HEK293 (cell line): Measurements from ENCODE around the gene NSUN3.

ENCODE experiments used
- CTCF ChIA-PET: fragments of 350-600 bp; formaldehyde crosslinking; extraction: SDS; loops from one replicate; lab custom pipeline; 2021; ENCODE audit warnings: antibody characterized with exemption; lab: Yijun Ruan, JAX
- POLR2A ChIA-PET: fragments of 300-600 bp; formaldehyde crosslinking; extraction: SDS; loops from one replicate; lab custom pipeline; 2020; ENCODE audit warnings: antibody characterized with exemption, inconsistent platforms; lab: Yijun Ruan, JAX
- H3K27ac ChIP-seq: fragments of 200-500 bp; sonication (Bioruptor generic); 2 replicates; pipeline ENCODE4 v1.5.1; 2014; ENCODE audit warnings: low read depth, low read length, control low read depth, inconsistent platforms; ENCODE audit errors: extremely low read depth
- H3K36me3 ChIP-seq, 2 experiments: fragments of 200-500 bp in 1 of 2; sonication (Bioruptor generic) in 1 of 2; 1 replicate in 1 of 2; 2 replicates in 1 of 2; pipeline ENCODE4 v1.5.1; 2014 to 2017; ENCODE audit warnings: inconsistent platforms in 2 of 2, low read length in 2 of 2; ENCODE audit not compliant: control insufficient read depth in 2 of 2, insufficient read depth in 1 of 2
- H3K4me1 ChIP-seq: fragments of 200-500 bp; sonication (Bioruptor generic); 2 replicates; pipeline ENCODE4 v1.5.1; 2014; ENCODE audit warnings: mild to moderate bottlenecking, low read length, inconsistent platforms; ENCODE audit not compliant: control insufficient read depth, insufficient read depth
- H3K4me3 ChIP-seq: 2 replicates; pipeline ENCODE4 v1.5.1; 2011; ENCODE audit warnings: low read depth, mild to moderate bottlenecking, control low read depth, low read length, moderate library complexity
- H3K9me3 ChIP-seq: fragments of 200-500 bp; sonication (Bioruptor generic); 2 replicates; pipeline ENCODE4 v1.5.1; 2014; ENCODE audit warnings: low read depth, low read length, inconsistent platforms; ENCODE audit not compliant: control insufficient read depth, insufficient read depth
- PRDM6 ChIP-seq: fragments of 450-650 bp; formaldehyde crosslinking; IDR thresholded peaks from 2 replicates; pipeline ENCODE4 v1.5.1; 2017; ENCODE audit warnings: missing biosample characterization, missing genetic modification characterization
- SALL2 ChIP-seq: fragments of 450-650 bp; formaldehyde crosslinking; IDR thresholded peaks from 2 replicates; pipeline ENCODE4 v1.5.0; 2017; ENCODE audit warnings: missing biosample characterization, mild to moderate bottlenecking, missing genetic modification characterization, borderline replicate concordance
- TCF7L2 ChIP-seq: IDR thresholded peaks from 2 replicates; pipeline ENCODE4 v1.6.1; 2011; ENCODE audit warnings: low read depth, mild to moderate bottlenecking, inconsistent platforms, low read length, moderate library complexity, borderline replicate concordance
- YY1 ChIP-seq: fragments of 450-650 bp; formaldehyde crosslinking; IDR thresholded peaks from 2 replicates; pipeline ENCODE4 v1.5.1; 2018; ENCODE audit warnings: missing biosample characterization, missing genetic modification characterization
- ZBTB6 ChIP-seq: fragments of 450-650 bp; formaldehyde crosslinking; IDR thresholded peaks from 2 replicates; pipeline ENCODE4 v1.5.1; 2017; ENCODE audit warnings: missing biosample characterization, missing genetic modification characterization
- ZNF132 ChIP-seq: fragments of 450-650 bp; formaldehyde crosslinking; IDR thresholded peaks from 2 replicates; pipeline ENCODE4 v1.5.1; 2017; ENCODE audit warnings: missing biosample characterization, missing genetic modification characterization, borderline replicate concordance
- ZNF148 ChIP-seq: fragments of 450-650 bp; formaldehyde crosslinking; IDR thresholded peaks from 2 replicates; pipeline ENCODE4 v1.5.0; 2017; ENCODE audit warnings: missing biosample characterization, missing genetic modification characterization, borderline replicate concordance
- ZNF211 ChIP-seq: fragments of 450-650 bp; formaldehyde crosslinking; IDR thresholded peaks from 2 replicates; pipeline ENCODE4 v1.5.1; 2016; ENCODE audit warnings: low read depth, missing biosample characterization, missing genetic modification characterization
- ZNF274 ChIP-seq, 2 experiments: fragments of 200-500 bp in 1 of 2; fragments of 450-650 bp in 1 of 2; sonication (Bioruptor generic) in 1 of 2; formaldehyde crosslinking in 1 of 2; IDR thresholded peaks; 2 replicates each; pipeline versions ENCODE4 v1.5.1 to v1.6.1; 2014 to 2016; ENCODE audit warnings: borderline replicate concordance in 1 of 2, inconsistent platforms in 1 of 2, low read length in 1 of 2, missing biosample characterization in 1 of 2, missing genetic modification characterization in 1 of 2
- ZNF280D ChIP-seq: fragments of 450-650 bp; formaldehyde crosslinking; IDR thresholded peaks from 2 replicates; pipeline ENCODE4 v1.5.1; 2016; ENCODE audit warnings: missing biosample characterization, missing genetic modification characterization
- ZNF404 ChIP-seq: fragments of 450-650 bp; formaldehyde crosslinking; IDR thresholded peaks from 2 replicates; pipeline ENCODE4 v1.5.1; 2017; ENCODE audit warnings: missing biosample characterization, missing genetic modification characterization
- ZNF513 ChIP-seq: fragments of 450-650 bp; IDR thresholded peaks from 2 replicates; pipeline ENCODE4 v1.5.1; 2018; ENCODE audit warnings: missing biosample characterization, missing genetic modification characterization
- ZNF514 ChIP-seq: fragments of 450-650 bp; formaldehyde crosslinking; IDR thresholded peaks from 2 replicates; pipeline ENCODE4 v1.5.1; 2016; ENCODE audit warnings: missing biosample characterization, missing genetic modification characterization
- ZNF560 ChIP-seq: fragments of 450-650 bp; formaldehyde crosslinking; IDR thresholded peaks from 2 replicates; pipeline ENCODE4 v1.5.1; 2017; ENCODE audit warnings: missing biosample characterization, missing genetic modification characterization, borderline replicate concordance
- ZNF621 ChIP-seq: fragments of 450-650 bp; formaldehyde crosslinking; IDR thresholded peaks from 2 replicates; pipeline ENCODE4 v1.5.1; 2017; ENCODE audit warnings: missing biosample characterization, missing genetic modification characterization
- ZNF747 ChIP-seq: fragments of 450-650 bp; formaldehyde crosslinking; IDR thresholded peaks from 2 replicates; pipeline ENCODE4 v1.5.1; 2016; ENCODE audit warnings: missing biosample characterization, missing genetic modification characterization

The NSUN3 gene

GRCh38 chr3:94020293-94020692 is 42.6 kb upstream of the NSUN3 start:
- Histone ChIP-seq H3K27ac (no peak overlapping the region), H3K4me3 (no peak overlapping the region), H3K4me1 (no peaks in the 10 kb centered on the region), H3K36me3 (no peaks in the 10 kb centered on the region; a peak in 1 of 3 replicates), H3K9me3 (no peaks in the 10 kb centered on the region)
- CTCF ChIA-PET: no interaction called here
- POLR2A ChIA-PET: no interaction called here
- TF ChIP-seq ZNF514: no peak
- 0 out of 2 replicates have a peak, but pooled peaks have one; percentile 21 for TF ChIP-seq PRDM6
- TF ChIP-seq ZNF513 (tag by site-specific recombination): no peak
- TF ChIP-seq, all 188 proteins: peak for 1

GRCh38 chr3:94024385-94024784 is 38.5 kb upstream of the NSUN3 start:
- TF ChIP-seq ZBTB6 (tag by site-specific recombination): peak; percentile 87
- TF ChIP-seq TCF7L2: no peak
- TF ChIP-seq ZNF148 (tag by site-specific recombination): no peak
- Histone ChIP-seq H3K9me3 (no peaks in the 10 kb centered on the region), H3K36me3 (no peaks in the 10 kb centered on the region; a peak in 1 of 3 replicates), H3K27ac (no peak overlapping the region), H3K4me1 (no peaks in the 10 kb centered on the region), H3K4me3 (no peak overlapping the region)
- POLR2A ChIA-PET: interaction anchor here (1.2 kb wide), 1 partner anchor 38 kb away, joined by 3 read pairs; the partner anchor contains the start of genes DHFR2 and NSUN3
- CTCF ChIA-PET: interaction anchor here (0.7 kb wide), 1 partner anchor 498 kb away, joined by 3 read pairs; no protein-coding TSS in a partner anchor

- ChIA-PET CTCF (no interaction called here), POLR2A (no interaction called here)
- Histone ChIP-seq H3K36me3 (no peaks in the 10 kb centered on the region; a peak in 1 of 3 replicates), H3K27ac (no peak overlapping the region), H3K4me3 (no peak overlapping the region), H3K9me3 (no peaks in the 10 kb centered on the region), H3K4me1 (no peaks in the 10 kb centered on the region)
- TF ChIP-seq ZNF621 (tag by site-specific recombination) (no peak), ZNF404 (tag by site-specific recombination) (no peak), ZNF747 (tag by site-specific recombination) (no peak), ZNF211 (tag by site-specific recombination) (no peak), YY1 (tag by site-specific recombination) (no peak), ZNF280D (tag by site-specific recombination) (no peak), ZNF132 (tag by site-specific recombination) (no peak), SALL2 (tag by site-specific recombination) (no peak), ZNF560 (tag by site-specific recombination) (no peak), ZNF274 (IDR thresholded peaks at IDR 0.05; ENCODE audit: low read length) (no peak), ZNF274 (tag by site-specific recombination; IDR thresholded peaks at IDR 0.05; ENCODE audit: borderline replicate concordance) (no peak)
Measured at GRCh38 chr3:94026623-94027022, 36.2 kb upstream of the NSUN3 start.
